HG03460 (cell line): ENCODE data around the gene PHACTR3.

ENCODE experiments used
- ATAC-seq: cut with Tn5 transposase; IDR thresholded peaks from one replicate; pipeline ENCODE4 v1.9.1; 2021; ENCODE audit not compliant: unreplicated experiment

Gene PHACTR3

GRCh38 chr20:59787538-59787890 lies 183.2 kb downstream of the PHACTR3 start:
- ATAC-seq = no peak

GRCh38 chr20:59788196-59788735 lies 183.9 kb downstream of the PHACTR3 start:
- ATAC-seq = no peak

GRCh38 chr20:59788811-59789397 lies 184.6 kb downstream of the PHACTR3 start:
- ATAC-seq = no peak

- ATAC-seq = no peak
Measured at GRCh38 chr20:59789686-59790085, 185.3 kb downstream of the PHACTR3 start.

- no peak for ATAC-seq
Measured at GRCh38 chr20:59790346-59790745, 186.0 kb downstream of the PHACTR3 start.

GRCh38 chr20:59792300-59792699 lies 188.0 kb downstream of the PHACTR3 start:
- ATAC-seq = no peak

GRCh38 chr20:59794555-59794954 lies 190.2 kb downstream of the PHACTR3 start:
- no peak for ATAC-seq

- ATAC-seq = no peak
Measured at GRCh38 chr20:59800309-59800708, 196.0 kb downstream of the PHACTR3 start.

GRCh38 chr20:59802018-59802417 lies 197.7 kb downstream of the PHACTR3 start:
- no peak for ATAC-seq

- no peak for ATAC-seq
Measured at GRCh38 chr20:59802471-59803221, 198.3 kb downstream of the PHACTR3 start.

- ATAC-seq = no peak
Measured at GRCh38 chr20:59804347-59804746, 200.0 kb downstream of the PHACTR3 start.

GRCh38 chr20:59804871-59805665 lies 200.7 kb downstream of the PHACTR3 start:
- ATAC-seq = no peak

GRCh38 chr20:59805786-59806577 lies 201.6 kb downstream of the PHACTR3 start:
- ATAC-seq = no peak

GRCh38 chr20:59806578-59806975 lies 202.2 kb downstream of the PHACTR3 start:
- no peak for ATAC-seq

- ATAC-seq = no peak
Measured at GRCh38 chr20:59807909-59808728, 203.8 kb downstream of the PHACTR3 start.

GRCh38 chr20:59808729-59809381 lies 204.5 kb downstream of the PHACTR3 start:
- no peak for ATAC-seq

GRCh38 chr20:59809630-59810448 lies 205.5 kb downstream of the PHACTR3 start:
- no peak for ATAC-seq

GRCh38 chr20:59810449-59811187 lies 206.3 kb downstream of the PHACTR3 start:
- no peak for ATAC-seq
